H9 (cell line): ENCODE data around the gene EIF3M. TPM values are rescaled to one million over a fixed set of nuclear protein-coding genes. Genes with fewer than 3 reads are reported as not detected.

Source experiments
- DNase-seq: peaks from one replicate; pipeline ENCODE4 v3.0.0-alpha.2; 2017
- H2AFZ ChIP-seq: one replicate; pipeline ENCODE4 v1.6.1; 2013; ENCODE audit warnings: mild to moderate bottlenecking, low read length, control low read depth, moderate library complexity
- H2AK5ac ChIP-seq: 2 replicates; pipeline ENCODE4 v1.6.1; 2013; ENCODE audit warnings: low read length, control low read depth, mixed read lengths; ENCODE audit not compliant: insufficient read length
- H2BK120ac ChIP-seq: one replicate; pipeline ENCODE4 v1.6.1; 2013; ENCODE audit warnings: low read depth, mild to moderate bottlenecking, low read length, control low read depth, inconsistent platforms; ENCODE audit not compliant: poor library complexity, severe bottlenecking
- H2BK12ac ChIP-seq: 2 replicates; pipeline ENCODE4 v1.6.1; 2013; ENCODE audit warnings: low read length, control low read depth, mixed read lengths, low read depth; ENCODE audit not compliant: insufficient read length
- H2BK15ac ChIP-seq: 2 replicates; pipeline ENCODE4 v1.6.1; 2013; ENCODE audit warnings: low read depth, low read length, control low read depth
- H2BK20ac ChIP-seq: one replicate; pipeline ENCODE4 v1.6.1; 2013; ENCODE audit warnings: low read depth, mild to moderate bottlenecking, low read length, control low read depth, inconsistent platforms; ENCODE audit not compliant: poor library complexity, severe bottlenecking
- H2BK5ac ChIP-seq: 2 replicates; pipeline ENCODE4 v1.6.1; 2013; ENCODE audit warnings: low read length, control low read depth, mixed read lengths; ENCODE audit not compliant: insufficient read length
- H3K14ac ChIP-seq: 2 replicates; pipeline ENCODE4 v1.6.1; 2013; ENCODE audit warnings: low read length, control low read depth; ENCODE audit not compliant: insufficient read depth
- H3K18ac ChIP-seq: 2 replicates; pipeline ENCODE4 v1.6.1; 2013; ENCODE audit warnings: low read depth, mild to moderate bottlenecking, mixed read lengths, low read length, control low read depth; ENCODE audit not compliant: insufficient read length
- H3K23ac ChIP-seq: 2 replicates; pipeline ENCODE4 v1.6.1; 2013; ENCODE audit warnings: low read length, control low read depth, mixed read lengths, low read depth; ENCODE audit not compliant: insufficient read length
- H3K23me2 ChIP-seq: 2 replicates; pipeline ENCODE4 v1.6.1; 2013; ENCODE audit warnings: low read depth, mild to moderate bottlenecking, mixed read lengths, low read length, control low read depth; ENCODE audit not compliant: insufficient read length, poor library complexity, severe bottlenecking
- H3K27ac ChIP-seq: 2 replicates; pipeline ENCODE4 v1.5.1; 2013; ENCODE audit warnings: low read length, control low read depth, mixed read lengths, low read depth; ENCODE audit not compliant: insufficient read length
- H3K27me3 ChIP-seq: 2 replicates; pipeline ENCODE4 v1.6.1; 2013; ENCODE audit warnings: low read length, control low read depth, inconsistent platforms; ENCODE audit not compliant: insufficient read depth
- H3K4ac ChIP-seq: 2 replicates; pipeline ENCODE4 v1.6.1; 2013; ENCODE audit warnings: low read depth, mild to moderate bottlenecking, control low read depth, inconsistent platforms, low read length, moderate library complexity
- H3K4me1 ChIP-seq: 2 replicates; pipeline ENCODE4 v1.6.1; 2013; ENCODE audit warnings: low read length, control low read depth, inconsistent platforms; ENCODE audit not compliant: insufficient read depth
- H3K4me2 ChIP-seq: 2 replicates; pipeline ENCODE4 v1.6.1; 2013; ENCODE audit warnings: low read length, control low read depth, mixed read lengths; ENCODE audit not compliant: insufficient read length, insufficient read depth
- H3K56ac ChIP-seq: 2 replicates; pipeline ENCODE4 v1.6.1; 2013; ENCODE audit warnings: low read depth, mild to moderate bottlenecking, mixed read lengths, low read length, control low read depth; ENCODE audit not compliant: insufficient read length
- H3K79me1 ChIP-seq: 2 replicates; pipeline ENCODE4 v1.6.1; 2013; ENCODE audit warnings: low read depth, mild to moderate bottlenecking, moderate library complexity, low read length, control low read depth, inconsistent platforms; ENCODE audit not compliant: insufficient read depth, poor library complexity, severe bottlenecking
- H3K79me2 ChIP-seq: 2 replicates; pipeline ENCODE4 v1.6.1; 2013; ENCODE audit warnings: low read length, control low read depth, inconsistent platforms; ENCODE audit not compliant: insufficient read depth
- H3K9ac ChIP-seq: 2 replicates; pipeline ENCODE4 v1.6.1; 2013; ENCODE audit warnings: low read length, control low read depth, mixed read lengths; ENCODE audit not compliant: insufficient read length; ENCODE audit errors: extremely low read depth
- H3K9me3 ChIP-seq: one replicate; pipeline ENCODE4 v1.6.1; 2013; ENCODE audit warnings: low read depth, low read length, inconsistent platforms; ENCODE audit not compliant: control insufficient read depth
- H3T11ph ChIP-seq: one replicate; pipeline ENCODE4 v1.6.1; 2013; ENCODE audit warnings: mild to moderate bottlenecking, low read length, control low read depth, inconsistent platforms
- H4K20me1 ChIP-seq: one replicate; pipeline ENCODE4 v1.6.1; 2013; ENCODE audit not compliant: control insufficient read depth, insufficient read length, insufficient read depth
- H4K5ac ChIP-seq: 2 replicates; pipeline ENCODE4 v1.6.1; 2013; ENCODE audit warnings: low read depth, mild to moderate bottlenecking, mixed read lengths, low read length, control low read depth; ENCODE audit not compliant: insufficient read length
- H4K8ac ChIP-seq: replicated peaks from 2 replicates; pipeline ENCODE4 v1.6.1; 2013; ENCODE audit warnings: low read length, control low read depth, mixed read lengths, low read depth; ENCODE audit not compliant: insufficient read length
- H4K91ac ChIP-seq: 2 replicates; pipeline ENCODE4 v1.6.1; 2013; ENCODE audit warnings: low read depth, mild to moderate bottlenecking, moderate library complexity, mixed read lengths, low read length, control low read depth; ENCODE audit not compliant: insufficient read length
- H3K27ac Mint-ChIP-seq, 3 experiments: 2 replicates in 2 of 3; 3 replicates in 1 of 3; pipeline ENCODE4 v1.8.0; 2020 to 2021; ENCODE audit warnings: mixed read lengths in 3 of 3, mild to moderate bottlenecking in 1 of 3, moderate library complexity in 1 of 3
- H3K27me3 Mint-ChIP-seq: 2 replicates; pipeline ENCODE4 v1.8.0; 2021; ENCODE audit warnings: low read depth, mild to moderate bottlenecking, moderate library complexity, mixed read lengths
- H3K36me3 Mint-ChIP-seq, 3 experiments: 2 replicates in 2 of 3; 3 replicates in 1 of 3; pipeline ENCODE4 v1.8.0; 2020 to 2021; ENCODE audit warnings: low read depth in 3 of 3, mixed read lengths in 3 of 3; ENCODE audit not compliant: insufficient read depth in 1 of 3
- H3K4me1 Mint-ChIP-seq, 2 experiments: 2 replicates each; pipeline ENCODE4 v1.8.0; 2020; ENCODE audit warnings: mixed read lengths in 2 of 2
- H3K4me3 Mint-ChIP-seq, 2 experiments: 2 replicates in 1 of 2; 3 replicates in 1 of 2; pipeline ENCODE4 v1.8.0; 2020 to 2021; ENCODE audit warnings: mild to moderate bottlenecking in 2 of 2, mixed read lengths in 2 of 2, moderate library complexity in 1 of 2
- H3K9me3 Mint-ChIP-seq, 2 experiments: 2 replicates in 1 of 2; 3 replicates in 1 of 2; pipeline ENCODE4 v1.8.0; 2020; ENCODE audit warnings: mild to moderate bottlenecking in 2 of 2, mixed read lengths in 2 of 2, moderate library complexity in 1 of 2
- CTCF ChIP-seq: fragments of 200-600 bp; sonication (generic); conservative IDR thresholded peaks from 3 replicates; pipeline ENCODE4 v1.8.0; 2021; ENCODE audit warnings: antibody characterized with exemption, mild to moderate bottlenecking
- WGBS: extraction: QIAGEN DNeasy Blood & Tissue Kit; methylation state at CpG from one replicate; pipeline ENCODE4 v1.1.7; 2013; ENCODE audit warnings: missing lambda C conversion rate, low lambda C conversion rate, mixed read lengths; ENCODE audit not compliant: insufficient read length; ENCODE audit errors: extremely low coverage; 5-methylcytosine and 5-hydroxymethylcytosine counted together
- total RNA-seq: library from RNA; stranded (reverse); gene quantifications from 2 replicates; pipeline ENCODE4 v1.2.1, GENCODE V29; 2021

Gene EIF3M
- total RNA-seq, 1 experiment from 2014 or later: 365 TPM

- Histone ChIP-seq H3K27me3 (no peaks in the 10 kb centered on the region), H3K14ac (no peak overlapping the region), H2AK5ac (no peak overlapping the region), H3K79me1 (no peaks in the 10 kb centered on the region), H3K79me2 (no peaks in the 10 kb centered on the region), H4K8ac (no peak overlapping the region), H3K4me2 (no peak overlapping the region), H4K20me1 (no peaks in the 10 kb centered on the region), H3K4me1 (no peaks in the 10 kb centered on the region), H2BK5ac (no peak overlapping the region), H4K91ac (no peak overlapping the region), H3K4ac (no peak overlapping the region), H2BK15ac (no peak overlapping the region), H3K18ac (no peak overlapping the region), H2AFZ (no peak overlapping the region), H4K5ac (no peak overlapping the region), H2BK120ac (no peak overlapping the region), H2BK12ac (no peak overlapping the region), H3K27ac (no peak overlapping the region), H3T11ph (no peak overlapping the region), H3K23ac (no peak overlapping the region), H3K23me2 (no peaks in the 10 kb centered on the region), H2BK20ac (no peak overlapping the region), H3K9ac (no peak overlapping the region), H3K9me3 (no peaks in the 10 kb centered on the region), H3K56ac (no peak overlapping the region)
- Mint-ChIP-seq H3K27ac (no peak overlapping the region), H3K27me3 (no peaks in the 10 kb centered on the region), H3K4me3 (no peak overlapping the region), H3K4me1 (peaks cover 3 to 7% of the 10 kb centered on the region in 2 experiments; a peak in 2 of 4 replicates), H3K36me3 (no peaks in the 10 kb centered on the region), H3K9me3 (peaks cover 0 to 7% of the 10 kb centered on the region in 2 experiments; a peak in 2 of 5 replicates)
- WGBS: no CpG with 5 or more reads among the region's 4 CpGs
- no peak for TF ChIP-seq CTCF
- DNase-seq: no peak
Measured at GRCh38 chr11:32555091-32555490, 28.5 kb upstream of the EIF3M start.
